Stimulated activated CD4-positive, alpha-beta T cell treated with anti-CD3 and anti-CD28 coated beads, TNF-alpha, amount 100 ng/mL, for 1 hour (primary cell): ENCODE measurements around the gene LAMB4.
"Not testable (repeated sequence)": the region's sequence is repeated elsewhere in the genome, so short reads cannot be mapped to it uniquely, and the experiment has no call there.

Experiments used
- DNase-seq, 3 donors: peaks; one replicate each; pipeline ENCODE4 v3.0.0-alpha.2; 2020; ENCODE audit warnings: low read depth in 3 of 3, low spot score in 1 of 3

The LAMB4 gene

DNA sequence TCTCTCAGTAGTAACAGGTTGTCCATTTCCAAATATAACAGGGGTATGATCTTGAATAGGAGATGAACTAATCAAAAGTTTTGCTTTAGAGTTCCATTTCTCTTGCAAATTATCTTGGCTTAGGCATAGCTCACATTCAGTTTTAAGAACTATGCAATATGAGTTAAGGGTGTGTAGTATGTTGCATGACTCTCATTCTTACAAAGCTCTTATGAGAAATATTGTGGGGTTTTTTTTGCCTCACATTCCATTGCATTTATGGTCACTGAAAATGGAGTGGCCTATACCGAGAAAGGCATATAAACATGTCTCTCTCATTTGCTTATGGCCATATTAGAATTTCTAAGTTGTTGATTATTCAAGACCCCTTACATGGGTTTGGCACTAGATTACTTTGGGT, 78.7 kb downstream of the LAMB4 start:
- no peak for DNase-seq

DNA sequence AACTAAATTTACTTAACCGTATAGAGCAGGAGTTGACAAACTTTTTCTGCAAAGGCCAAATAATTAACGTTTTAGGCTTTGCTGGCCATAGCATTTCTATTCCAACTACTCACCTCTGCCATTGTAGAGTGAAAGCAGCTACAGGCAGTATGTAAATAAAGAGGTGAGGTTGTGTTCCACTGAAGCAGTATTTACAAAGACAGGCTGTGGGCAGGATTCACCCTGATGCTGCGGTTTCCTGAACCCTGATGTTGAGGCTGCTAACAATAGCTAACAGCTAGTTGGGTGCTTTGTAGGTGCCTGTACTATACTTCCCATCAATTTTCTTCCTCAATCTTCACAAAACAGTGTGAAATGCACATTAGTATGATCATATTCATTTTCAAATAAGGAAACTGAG, 80.2 kb downstream of the LAMB4 start:
- DNase-seq = no peak

DNA sequence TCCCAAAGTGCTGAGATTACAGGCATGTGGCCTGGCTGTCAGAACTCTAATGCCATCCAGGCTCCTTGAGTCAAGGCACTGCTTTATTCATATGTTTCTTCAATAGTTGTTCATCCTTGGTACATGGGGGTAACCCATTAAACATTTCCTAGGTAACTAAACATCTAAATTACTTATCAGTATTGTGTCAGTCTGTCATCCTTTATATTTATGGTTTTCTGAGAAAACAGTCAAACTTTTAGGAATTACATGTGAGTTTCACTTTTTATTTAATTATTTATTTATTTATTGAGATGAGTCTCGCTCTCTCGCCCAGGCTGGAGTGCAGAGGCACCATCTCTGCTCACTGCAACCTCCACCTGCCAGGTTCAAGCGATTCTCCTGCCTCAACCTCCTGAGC, 81.7 kb downstream of the LAMB4 start:
- DNase-seq = no peak

DNA sequence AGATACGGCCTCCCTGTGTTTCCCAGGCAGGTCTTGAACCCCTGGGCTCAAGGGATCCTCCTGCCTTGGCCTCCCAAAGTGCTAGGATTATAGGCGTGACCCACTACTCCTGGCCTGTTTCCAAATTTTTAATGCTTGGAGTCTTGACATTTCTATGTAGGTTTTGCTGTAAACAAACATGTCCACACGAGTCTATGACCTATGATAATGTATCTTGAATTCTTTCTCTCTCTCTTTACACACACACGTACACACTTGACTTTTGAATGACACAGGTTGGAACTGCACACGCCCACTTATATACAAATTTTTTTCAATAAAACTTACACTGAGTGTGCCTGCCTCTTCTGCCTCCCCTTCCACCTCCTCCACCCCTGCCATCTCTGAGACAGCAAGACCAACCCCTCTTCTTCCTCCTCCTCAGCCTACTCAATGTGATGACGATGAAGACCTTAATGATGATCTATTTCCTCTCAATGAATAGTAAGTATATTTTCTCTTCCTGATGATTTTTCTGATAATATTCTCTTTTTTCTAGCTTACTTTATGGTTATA, 83.1 kb downstream of the LAMB4 start:
- DNase-seq = no peak

DNA sequence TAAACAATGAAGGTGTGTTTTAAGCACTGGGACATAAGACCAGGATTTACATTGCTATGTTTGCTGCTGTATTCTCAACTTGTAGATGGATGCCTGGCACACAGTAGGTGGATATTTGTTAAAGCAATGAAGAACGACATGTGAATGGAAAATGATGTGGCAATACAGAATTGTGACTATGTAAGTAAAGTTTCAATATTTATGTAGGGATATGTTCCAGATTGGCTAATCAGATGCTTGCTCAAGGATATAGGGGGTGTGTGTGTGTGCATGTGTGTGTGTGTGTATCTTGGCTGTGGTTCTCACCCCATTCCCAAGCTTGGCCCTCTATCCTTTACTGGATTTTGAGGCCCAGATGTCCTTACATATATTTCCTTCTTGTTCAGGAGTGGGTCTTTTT, 84.5 kb downstream of the LAMB4 start:
- no peak for DNase-seq

DNA sequence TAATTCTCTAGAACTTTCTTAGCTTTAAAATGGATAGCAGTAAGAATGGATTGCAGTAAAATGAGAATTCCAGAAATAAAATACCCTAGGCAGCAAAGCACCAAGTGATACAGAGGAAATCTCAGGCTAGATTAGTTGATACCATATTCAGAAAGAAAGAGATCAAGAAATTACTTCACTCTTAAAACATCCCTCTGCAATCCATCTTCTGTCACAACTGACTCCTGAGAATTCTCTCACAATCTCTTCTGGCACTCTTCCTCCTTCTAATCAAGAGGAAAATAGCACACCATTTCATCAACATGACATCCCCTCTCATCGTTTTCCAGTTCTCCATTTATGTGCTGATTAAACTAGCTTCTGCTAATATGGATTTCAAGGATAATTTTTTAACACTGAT, 85.0 kb downstream of the LAMB4 start:
- no peak for DNase-seq

DNA sequence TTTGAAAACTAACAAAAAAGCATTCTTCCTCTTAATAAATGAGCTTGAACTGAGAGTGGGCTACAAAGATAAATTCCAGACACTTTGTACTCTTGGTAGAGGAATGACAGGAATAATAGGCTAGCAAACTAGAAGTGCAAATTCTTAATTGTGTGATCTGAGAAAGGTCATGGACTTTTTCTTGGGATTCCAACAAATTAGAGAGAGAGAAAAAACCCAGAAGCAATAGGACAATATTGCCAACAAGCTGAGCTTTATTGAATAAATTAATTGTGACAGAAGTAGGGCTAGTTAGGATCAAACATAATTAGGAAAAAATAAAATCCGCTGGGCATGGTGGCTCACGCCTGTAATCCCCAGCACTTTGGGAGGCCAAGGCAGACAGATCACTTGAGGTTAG, 85.8 kb downstream of the LAMB4 start:
- DNase-seq = no peak

DNA sequence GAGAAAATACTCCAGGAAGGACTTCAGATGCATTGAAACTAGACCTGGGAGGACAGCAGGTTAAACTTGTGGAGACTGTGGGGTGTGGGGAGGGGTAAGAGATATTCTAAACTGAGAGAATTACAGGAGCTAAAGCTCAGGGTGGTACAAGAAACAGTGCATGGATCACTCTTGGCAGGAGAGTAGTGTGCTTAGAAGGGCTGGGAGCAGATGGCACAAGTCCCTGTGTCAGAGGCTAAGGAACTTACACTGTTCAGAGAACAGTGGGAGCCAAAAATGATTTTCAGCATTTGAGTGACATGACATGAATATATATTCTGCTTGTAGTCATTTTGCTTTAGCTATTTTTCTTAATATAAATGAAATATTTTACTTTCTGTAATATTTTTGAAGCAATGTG, 91.2 kb downstream of the LAMB4 start:
- DNase-seq = no peak

DNA sequence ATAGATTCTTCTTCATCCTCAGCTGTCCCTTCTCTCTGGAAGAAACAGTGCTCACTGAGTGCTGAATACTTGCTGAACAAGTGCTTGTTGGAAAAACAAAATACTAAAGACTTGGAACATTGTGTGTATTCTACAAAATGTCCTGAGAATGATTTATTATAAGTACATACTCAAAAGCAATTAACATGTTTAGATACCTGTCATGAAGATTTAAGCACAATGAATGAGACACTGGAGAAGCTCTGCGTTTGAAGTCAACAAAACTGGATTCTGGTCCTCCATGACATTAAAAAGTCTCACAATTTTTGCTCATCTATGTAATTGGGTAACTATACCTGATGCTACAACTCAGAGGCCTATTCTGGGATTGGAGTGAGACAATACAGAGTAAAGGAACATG, 92.4 kb downstream of the LAMB4 start:
- DNase-seq = no peak

DNA sequence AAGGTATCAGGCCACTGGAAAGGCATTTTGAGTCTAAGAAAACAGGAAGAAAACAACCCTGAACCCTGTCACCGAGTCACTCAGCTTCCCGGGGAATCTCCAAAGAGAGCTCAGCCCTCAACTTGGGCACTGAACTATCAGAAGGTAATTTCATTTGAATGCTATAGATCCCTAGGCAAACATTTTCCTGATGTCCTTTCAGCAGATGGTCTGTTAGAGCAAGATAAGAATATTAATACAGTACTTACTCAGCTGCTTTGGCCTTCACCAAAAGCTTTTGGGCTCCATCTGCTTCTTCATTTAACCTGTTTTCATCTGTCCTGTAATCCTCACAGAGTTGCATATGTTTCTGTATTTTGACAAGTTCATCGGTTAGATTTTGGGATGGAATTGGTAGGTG, 93.0 kb downstream of the LAMB4 start:
- no peak for DNase-seq

DNA sequence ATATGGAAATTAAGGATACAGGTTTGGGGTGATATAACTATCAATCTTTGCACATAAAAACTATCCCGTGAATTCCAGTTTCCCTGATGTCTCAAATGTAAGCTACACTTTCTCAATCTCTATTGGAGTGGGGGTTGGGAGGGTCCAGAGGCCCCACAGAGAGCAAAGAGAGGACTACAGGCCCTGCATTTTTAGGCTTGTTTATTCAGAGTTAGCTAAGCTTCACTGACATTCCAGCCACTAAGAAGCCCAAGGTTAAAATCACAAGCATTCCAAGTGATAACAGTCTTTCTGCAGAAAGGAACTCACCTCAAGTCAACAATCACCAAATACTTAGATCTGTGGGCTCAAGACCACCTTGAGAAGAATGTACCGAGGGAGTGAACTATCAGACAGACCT, 95.6 kb downstream of the LAMB4 start:
- DNase-seq = no peak

DNA sequence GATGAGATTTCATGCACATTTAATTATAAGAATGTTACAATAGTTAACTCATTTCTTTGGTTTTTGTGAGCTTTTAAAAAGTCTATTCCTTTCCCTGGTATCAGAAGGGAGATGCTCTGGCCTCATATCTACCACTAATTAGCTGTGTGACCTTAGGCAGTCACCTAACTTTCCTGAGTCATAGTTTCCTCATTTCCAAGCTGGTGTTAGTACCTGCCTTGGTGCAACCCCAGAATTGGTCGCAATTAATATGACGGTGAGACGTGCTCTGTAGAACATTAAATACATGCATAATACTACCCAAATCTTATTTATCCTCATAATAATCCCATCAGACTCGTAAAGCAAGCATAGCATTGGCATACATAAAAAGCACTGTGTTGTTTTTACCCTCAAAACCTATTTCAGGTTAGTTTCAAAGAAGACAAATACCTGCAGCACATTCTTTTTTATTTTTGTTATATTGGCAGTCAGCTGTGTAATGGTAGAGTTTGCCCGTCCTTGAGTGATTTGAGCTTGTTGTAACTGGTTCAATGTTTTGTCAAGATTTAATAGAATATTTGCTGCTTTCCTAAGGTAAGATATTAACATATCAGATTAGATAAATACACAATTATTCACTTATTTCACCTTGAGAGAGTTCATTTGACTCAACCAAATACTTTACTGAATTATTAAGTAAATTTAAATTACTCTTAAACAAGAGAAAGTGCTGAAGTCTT, 96.2 kb downstream of the LAMB4 start:
- DNase-seq = no peak

DNA sequence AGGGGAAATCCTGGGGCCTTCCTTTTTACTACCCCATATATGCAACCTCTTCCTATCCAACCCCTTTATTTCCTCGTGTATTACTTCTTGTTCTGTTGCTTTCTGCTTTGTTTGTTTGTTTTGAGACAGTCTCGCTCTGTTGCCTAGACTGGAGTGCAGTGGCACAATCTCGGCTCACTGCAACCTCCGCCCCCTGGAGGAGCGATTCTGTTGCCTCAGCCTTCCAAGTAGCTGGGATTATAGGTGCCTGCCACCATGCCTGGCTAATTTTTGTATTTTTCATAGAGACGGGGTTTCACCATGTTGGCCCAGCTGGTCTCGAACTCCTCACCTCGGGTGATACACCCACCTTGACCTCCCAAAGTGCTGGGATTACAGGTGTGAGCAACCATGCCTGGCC, 96.9 kb downstream of the LAMB4 start:
- DNase-seq = not testable (repeated sequence)

DNA sequence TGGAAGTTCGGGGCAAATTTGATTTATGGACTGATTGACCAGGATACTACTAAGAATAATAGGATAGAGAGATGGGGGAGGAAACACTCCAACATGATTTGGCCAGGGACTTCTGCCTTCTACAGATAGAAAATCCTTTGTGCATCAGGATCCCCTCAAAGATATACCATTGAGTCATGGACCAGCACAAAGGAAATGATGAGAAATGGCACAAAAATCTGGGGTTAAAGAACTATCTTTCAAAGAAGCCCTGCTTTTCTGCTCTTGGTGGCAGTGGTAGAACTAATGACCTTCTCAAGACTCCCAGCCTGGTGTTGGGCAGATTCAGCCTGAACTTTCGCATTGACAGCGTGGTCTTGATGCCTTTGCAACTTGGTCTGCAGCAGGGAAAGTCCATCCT, 99.6 kb downstream of the LAMB4 start:
- no peak for DNase-seq

DNA sequence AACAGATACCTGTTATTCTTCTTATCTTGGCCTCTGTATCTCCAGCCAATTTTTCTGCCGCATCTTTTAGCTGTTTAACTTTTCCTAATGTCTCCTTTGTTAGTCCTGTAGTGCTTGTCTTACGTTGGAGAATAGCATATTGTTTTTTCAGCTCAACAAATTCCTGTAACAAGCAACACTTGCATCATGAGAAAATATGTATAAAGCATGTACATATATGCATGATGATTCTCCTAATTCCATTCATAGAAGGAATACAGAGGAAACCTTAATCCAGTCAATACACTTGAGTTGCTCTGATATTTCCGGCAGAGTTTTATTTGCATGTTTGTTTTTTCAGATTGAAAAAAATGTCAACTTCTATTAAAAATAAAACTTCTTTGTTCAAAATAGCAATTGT, 101.1 kb downstream of the LAMB4 start:
- DNase-seq = no peak

DNA sequence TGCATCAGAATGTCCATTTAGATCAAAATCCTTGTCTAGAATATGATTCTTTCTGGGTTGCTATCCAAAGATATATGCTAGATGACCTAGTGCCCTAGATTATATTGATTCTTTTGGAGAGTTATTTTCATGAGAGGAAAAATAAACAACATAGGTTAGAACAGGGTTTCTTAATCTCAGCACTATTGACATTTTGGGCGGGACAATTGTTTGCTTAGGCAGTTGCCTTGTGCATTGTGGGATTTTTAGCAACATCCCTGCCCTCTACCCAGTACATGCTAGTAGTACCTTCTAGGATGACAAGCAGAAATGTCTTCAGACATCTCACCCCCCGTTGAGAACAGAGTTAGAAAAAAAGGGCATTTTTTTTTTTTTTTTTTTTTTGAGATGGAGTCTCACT, 102.0 kb downstream of the LAMB4 start:
- no peak for DNase-seq

DNA sequence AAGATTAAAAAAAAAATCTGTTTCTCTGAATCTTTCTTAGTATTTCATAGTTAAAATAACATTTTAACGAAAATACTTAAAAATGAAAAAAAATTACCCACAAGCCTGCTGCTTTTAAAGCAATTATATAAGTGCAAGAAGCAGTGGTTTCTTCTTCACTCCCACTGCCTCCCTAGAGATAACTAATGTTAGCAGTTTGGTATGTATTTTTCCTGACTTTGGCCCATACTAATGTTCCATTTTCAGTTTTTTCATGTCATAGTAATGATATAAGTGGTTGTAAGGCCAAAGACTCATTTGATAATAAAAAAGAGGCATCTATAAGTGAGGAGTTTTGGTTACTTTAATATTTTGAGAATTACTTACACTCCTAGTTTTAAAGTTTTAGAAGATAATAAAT, 102.9 kb downstream of the LAMB4 start:
- DNase-seq = no peak

DNA sequence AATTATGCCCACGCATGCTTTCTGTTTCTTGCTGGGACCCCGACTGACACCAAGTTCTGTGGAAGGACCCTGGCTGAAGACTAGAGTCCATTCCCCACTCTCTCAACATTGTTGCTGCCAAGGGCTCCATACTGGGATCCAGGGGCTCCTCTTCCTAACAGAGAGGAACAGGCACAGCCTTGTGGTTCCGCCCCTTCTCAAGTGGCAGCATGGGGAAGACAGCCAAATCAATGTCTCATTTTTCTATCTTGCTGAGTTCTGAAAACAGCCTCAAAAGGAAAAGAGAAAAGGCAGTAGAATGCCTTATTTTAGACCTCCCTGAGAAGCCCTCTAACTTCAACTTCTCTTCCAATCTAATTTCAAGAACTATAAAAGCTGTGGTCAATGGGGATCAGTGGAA, 103.5 kb downstream of the LAMB4 start:
- DNase-seq = no peak

DNA sequence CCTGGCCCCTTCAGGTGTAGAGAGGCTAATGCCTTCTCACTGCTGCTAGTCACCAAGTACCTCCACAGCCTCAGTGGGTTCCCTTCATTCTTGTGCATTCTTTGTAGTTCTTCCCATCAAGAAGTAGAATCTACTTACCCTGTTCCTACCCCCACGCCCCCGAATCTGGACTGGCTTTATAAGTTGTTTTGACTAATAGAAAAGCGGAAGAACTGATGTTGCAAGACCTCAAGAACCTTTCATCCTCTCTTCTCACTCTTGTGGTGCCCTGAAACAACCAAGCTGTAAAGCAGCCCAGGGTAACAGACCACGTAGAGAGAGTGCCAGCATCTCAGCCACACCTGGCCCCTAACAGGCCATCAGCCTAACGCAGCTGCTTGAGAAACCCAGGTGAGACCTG, 104.0 kb downstream of the LAMB4 start:
- DNase-seq = no peak

DNA sequence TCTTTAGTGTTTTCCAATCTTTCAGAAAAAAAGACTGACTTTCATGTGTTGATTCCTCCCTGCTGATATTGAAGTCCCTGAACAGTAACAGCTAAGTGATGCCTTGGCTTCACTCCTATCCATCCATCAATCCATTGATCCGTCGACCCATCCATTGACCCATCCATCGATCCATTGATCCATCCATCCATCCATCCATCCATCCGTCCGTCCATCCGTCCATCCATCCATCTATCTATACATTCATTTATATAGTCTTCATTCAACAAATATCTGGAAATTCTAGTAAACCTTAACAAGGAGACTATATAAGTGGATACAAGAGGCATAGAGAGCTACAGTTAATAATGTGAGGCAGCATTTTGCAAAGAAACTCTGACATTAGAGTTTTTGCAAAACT, 105.6 kb downstream of the LAMB4 start:
- no peak for DNase-seq

DNA sequence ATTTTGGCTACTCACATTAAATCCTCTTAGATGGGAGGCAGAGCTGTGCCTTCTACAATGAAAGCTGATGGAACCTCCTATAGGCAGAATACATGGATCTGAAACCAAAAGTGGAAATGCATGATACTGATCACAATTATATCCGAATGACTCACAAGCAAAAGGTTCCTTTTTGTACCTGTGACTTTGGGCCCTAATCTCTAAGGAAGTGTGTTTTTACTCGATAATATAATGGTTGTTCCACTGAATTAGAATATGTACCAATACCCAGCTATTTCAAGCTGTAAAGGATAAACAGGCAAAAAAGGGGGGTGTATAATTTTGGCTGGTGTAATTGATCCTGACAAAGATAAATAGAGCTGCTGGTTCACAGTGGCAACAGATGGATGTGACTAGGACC, 109.6 kb downstream of the LAMB4 start:
- no peak for DNase-seq

DNA sequence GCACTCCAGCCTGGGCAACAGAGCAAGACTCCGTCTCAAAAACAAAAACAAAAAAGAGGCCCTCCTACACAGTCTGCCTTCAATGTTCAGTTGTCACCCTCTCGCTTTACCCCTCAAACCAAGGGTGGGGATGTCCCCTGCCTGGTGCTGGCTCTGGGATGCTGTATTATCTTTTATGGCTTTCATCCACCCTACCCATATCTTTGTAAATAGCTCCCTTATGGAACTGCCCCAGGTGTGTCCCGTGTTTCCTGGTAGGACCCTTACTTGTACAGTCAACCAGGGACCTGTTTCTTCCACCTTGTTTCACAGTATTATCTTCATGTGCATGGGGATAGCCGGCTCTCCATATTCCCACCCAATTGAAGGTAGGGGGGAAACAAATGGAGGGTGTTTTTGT, 111.5 kb downstream of the LAMB4 start:
- DNase-seq = no peak

DNA sequence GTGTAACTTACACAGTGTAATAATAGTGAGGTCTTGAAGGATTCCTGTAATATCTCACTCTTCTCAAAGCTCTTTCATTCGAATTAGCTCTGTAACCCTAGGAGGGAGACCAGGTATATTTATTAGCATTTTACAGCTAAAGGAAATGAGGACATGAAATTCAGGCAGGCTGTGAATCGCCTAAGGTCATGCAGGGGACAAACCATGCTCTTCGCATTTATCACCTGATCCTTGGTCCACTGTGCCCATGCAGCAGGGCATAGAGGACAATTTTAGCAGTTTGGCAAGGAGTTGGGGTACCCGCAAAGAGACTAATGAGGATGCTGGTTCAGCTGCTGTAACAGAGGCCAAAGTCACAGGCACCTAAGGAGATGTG, 112.4 kb downstream of the LAMB4 start:
- DNase-seq = no peak
